ENCODE data around the gene OR1E2.
"Not testable (repeated sequence)": the region's sequence is repeated elsewhere in the genome, so short reads cannot be mapped to it uniquely, and the experiment has no call there.

The OR1E2 gene

DNA sequence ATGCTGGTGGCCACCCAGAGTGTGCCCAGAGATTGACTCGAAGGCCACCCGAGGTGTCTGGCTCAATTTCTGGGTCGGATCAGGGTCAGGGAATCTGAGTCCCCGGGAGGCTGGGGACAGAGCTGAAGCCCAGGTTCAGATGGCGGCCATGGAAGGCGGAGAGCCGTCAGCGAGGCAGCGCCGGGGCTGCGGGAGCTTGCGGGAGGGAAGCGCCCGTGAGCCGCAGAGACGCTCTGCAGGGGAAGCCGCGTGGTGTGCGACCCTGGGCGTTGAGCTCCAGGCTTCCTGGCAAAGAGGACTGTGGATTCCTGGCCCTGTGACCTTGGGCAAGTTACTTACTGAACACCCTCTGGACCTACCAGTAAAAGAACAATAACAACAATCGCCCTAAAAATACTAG is 38.5 kb upstream of the OR1E2 start:
- in situ Hi-C loops (cut with MboI; ENCODE audit: low pct_unique_long_range_greater_than_20kb, low sequenced_read_pairs, unreplicated experiment), result no loop called here
- TF ChIP-seq, protein P1, sequence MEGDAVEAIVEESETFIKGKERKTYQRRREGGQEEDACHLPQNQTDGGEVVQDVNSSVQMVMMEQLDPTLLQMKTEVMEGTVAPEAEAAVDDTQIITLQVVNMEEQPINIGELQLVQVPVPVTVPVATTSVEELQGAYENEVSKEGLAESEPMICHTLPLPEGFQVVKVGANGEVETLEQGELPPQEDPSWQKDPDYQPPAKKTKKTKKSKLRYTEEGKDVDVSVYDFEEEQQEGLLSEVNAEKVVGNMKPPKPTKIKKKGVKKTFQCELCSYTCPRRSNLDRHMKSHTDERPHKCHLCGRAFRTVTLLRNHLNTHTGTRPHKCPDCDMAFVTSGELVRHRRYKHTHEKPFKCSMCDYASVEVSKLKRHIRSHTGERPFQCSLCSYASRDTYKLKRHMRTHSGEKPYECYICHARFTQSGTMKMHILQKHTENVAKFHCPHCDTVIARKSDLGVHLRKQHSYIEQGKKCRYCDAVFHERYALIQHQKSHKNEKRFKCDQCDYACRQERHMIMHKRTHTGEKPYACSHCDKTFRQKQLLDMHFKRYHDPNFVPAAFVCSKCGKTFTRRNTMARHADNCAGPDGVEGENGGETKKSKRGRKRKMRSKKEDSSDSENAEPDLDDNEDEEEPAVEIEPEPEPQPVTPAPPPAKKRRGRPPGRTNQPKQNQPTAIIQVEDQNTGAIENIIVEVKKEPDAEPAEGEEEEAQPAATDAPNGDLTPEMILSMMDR (IDR thresholded peaks at IDR 0.05; ENCODE audit: extremely low read depth, insufficient read depth, missing control alignments), result no peak
- DNase-seq (ENCODE audit: low spot score), result no peak

DNA sequence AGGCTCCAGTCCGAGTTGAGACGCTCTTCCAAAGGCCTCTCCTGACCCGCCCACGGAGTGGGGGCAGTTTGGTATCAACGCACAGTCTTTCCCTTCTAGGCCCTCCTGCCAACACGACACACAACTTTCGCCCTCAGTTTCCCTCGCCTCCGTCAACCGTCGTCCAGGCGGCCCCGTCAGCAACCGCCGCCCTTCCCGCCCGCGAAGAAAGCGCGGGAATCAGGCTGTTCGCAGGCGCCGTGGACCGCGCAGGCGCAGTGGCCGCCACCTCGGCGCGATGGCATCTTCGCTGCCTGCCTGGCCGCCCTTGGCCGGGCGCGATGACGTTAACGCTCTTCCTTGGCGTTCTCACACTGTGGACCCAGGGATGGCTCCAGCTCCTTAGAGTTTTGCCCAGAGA is 38.0 kb upstream of the OR1E2 start, which contains the start of gene SPATA22:
Gene SPATA22, minus strand, starts transcription at position 221 of the 400 bp plus-strand sequence. CDS start 2,494 bp downstream, outside the sequence.
- in situ Hi-C loops (cut with MboI; ENCODE audit: low pct_unique_long_range_greater_than_20kb, low sequenced_read_pairs, unreplicated experiment), result no loop called here
- TF ChIP-seq, protein P1 (IDR thresholded peaks at IDR 0.05; ENCODE audit: extremely low read depth, insufficient read depth, missing control alignments), result no peak
- DNase-seq (ENCODE audit: low spot score), result no peak

DNA sequence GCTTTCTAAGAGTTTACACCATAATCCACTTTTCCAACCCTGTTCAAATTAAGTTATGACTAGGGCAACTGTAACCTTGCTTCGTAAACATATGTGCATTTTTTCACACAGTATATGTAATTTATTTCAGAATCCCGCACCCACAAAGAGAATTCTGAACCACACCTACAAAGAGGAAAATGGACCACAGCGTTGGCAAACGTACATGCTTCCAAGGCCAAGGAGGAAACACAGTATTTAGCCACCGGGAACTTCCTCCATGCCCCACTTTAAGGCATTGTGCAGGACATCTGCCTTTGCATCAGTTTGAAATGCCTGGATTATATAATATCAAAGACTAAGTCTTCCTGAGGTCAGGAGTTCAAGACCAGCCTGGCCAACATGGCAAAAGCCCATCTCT is 35.9 kb upstream of the OR1E2 start:
- in situ Hi-C loops (cut with MboI; ENCODE audit: low pct_unique_long_range_greater_than_20kb, low sequenced_read_pairs, unreplicated experiment), result no loop called here
- TF ChIP-seq, protein P1 (IDR thresholded peaks at IDR 0.05; ENCODE audit: extremely low read depth, insufficient read depth, missing control alignments), result no peak
- no peak for DNase-seq (ENCODE audit: low spot score)

DNA sequence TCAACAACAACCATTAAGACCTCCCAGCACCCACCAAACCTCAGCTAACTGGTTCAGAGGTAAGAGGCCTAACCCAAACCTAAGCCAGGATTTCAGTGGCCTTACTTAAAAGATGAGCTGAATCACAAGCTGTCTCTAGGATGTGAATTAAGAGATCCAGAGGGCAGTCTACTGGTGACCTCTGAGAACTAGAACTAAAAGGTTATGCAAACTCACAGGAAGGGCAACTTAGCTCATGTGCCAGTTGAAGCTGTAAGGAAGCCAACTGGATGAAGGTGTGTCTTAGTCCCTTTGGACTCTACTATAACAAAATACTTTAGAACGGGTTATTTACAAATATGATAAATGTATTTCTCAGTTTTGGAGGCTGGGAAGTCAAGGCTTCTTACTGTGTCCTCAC is 32.7 kb upstream of the OR1E2 start:
- DNase-seq (ENCODE audit: low spot score); in situ Hi-C loops (cut with MboI; ENCODE audit: low pct_unique_long_range_greater_than_20kb, low sequenced_read_pairs, unreplicated experiment): not testable (repeated sequence)

DNA sequence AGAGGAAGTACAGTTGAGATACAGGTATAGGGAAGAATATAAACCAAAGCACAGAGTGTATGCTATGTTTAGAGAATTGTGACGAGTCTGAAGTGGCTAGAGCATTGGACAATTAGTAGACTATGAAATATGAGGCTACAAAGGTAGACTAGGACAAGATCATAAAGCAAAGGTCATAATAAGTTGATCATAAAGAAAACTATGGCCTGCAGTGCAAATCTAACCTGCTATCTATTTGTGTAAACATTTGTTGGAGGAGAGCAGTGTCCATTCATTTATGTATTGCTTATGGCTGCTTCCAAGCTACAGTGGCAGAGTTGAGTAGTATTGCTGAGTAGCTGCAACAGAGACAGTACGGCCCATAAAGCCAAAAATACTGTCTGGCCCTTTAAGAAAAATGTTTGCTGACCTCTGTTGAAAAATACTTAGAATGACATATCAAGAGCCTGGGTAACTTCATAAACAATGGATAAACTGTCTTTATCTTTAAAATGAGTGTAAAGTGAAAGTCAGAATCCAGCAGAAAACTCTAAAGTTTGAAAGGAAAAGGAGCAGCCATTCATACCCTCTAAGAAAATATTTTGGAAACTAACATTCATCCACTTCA is 14.5 kb upstream of the OR1E2 start:
- DNase-seq (ENCODE audit: low spot score), result no peak
- TF ChIP-seq, protein P1 (IDR thresholded peaks at IDR 0.05; ENCODE audit: extremely low read depth, insufficient read depth, missing control alignments), result no peak
- in situ Hi-C loops (cut with MboI; ENCODE audit: low pct_unique_long_range_greater_than_20kb, low sequenced_read_pairs, unreplicated experiment), result no loop called here

DNA sequence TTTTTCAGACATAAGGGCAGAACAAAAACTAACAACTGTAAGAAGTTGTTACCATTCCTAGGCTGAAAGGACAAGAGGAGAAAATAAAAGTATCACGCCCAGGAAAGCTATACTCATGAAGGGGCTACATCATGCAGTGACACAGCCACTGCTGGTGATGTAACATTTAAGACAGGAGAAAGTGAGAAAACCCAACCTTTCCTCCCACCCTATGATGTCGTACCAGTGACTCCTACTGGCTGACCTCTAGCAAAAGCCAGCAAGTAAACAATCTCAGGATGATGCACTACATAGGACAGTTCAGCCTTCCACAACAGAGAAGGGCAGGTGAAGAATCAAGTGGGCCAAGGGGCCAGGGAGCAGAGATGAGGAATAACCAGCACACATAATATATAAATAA is 14.0 kb upstream of the OR1E2 start:
- TF ChIP-seq, protein P1 (IDR thresholded peaks at IDR 0.05; ENCODE audit: extremely low read depth, insufficient read depth, missing control alignments), result peak; percentile 37
- DNase-seq (ENCODE audit: low spot score), result no peak
- in situ Hi-C loops (cut with MboI; ENCODE audit: low pct_unique_long_range_greater_than_20kb, low sequenced_read_pairs, unreplicated experiment), result no loop called here

DNA sequence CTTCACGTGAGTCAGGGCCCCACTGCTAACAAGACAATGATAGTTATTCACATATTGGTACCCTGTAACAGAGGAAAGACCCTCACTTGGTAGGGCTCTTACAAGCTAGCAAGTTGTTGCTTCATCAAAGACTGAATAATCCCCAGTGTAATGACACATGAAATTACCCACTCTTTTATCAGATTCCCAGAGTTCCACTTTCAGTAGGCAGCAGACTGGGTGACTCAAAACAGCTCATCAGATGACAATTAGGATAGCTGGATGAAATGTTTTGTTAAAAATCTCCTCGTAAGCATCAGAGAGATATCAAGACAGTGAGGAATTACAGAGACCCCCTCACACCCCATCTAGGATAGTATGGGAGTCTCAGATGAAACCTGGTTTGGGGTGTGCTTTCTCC is 6.8 kb upstream of the OR1E2 start:
- TF ChIP-seq, protein P1 (IDR thresholded peaks at IDR 0.05; ENCODE audit: extremely low read depth, insufficient read depth, missing control alignments), result no peak
- DNase-seq (ENCODE audit: low spot score), result no peak
- in situ Hi-C loops (cut with MboI; ENCODE audit: low pct_unique_long_range_greater_than_20kb, low sequenced_read_pairs, unreplicated experiment), result no loop called here

Measured in GM13977 (cell line).